HepG2 (cell line): ENCODE measurements around the gene NUP93. TPM values are rescaled to one million over a fixed set of nuclear protein-coding genes. Genes with fewer than 3 reads are reported as not detected.

Experiments
- ATAC-seq: fragments of 200-7000 bp; cut with Tn5 transposase; 3 replicates; pipeline ENCODE4 v1.9.1; 2020; ENCODE audit warnings: mild to moderate bottlenecking, moderate library complexity
- BruUV-seq: library from RNA; stranded (reverse); fragments of 400-500 nt; replicated peaks from 2 replicates; lab custom pipeline; 2021; lab: Mats Ljungman, UMichigan
- CTCF ChIA-PET: fragments of 300-600 bp; formaldehyde crosslinking; extraction: SDS; loops from one replicate; lab custom pipeline; 2021; ENCODE audit warnings: low total read pairs, inconsistent platforms, low intra/inter-chr PET ratio; lab: Yijun Ruan, JAX
- POLR2A ChIA-PET: fragments of 350-600 bp; sonication (Branson Sonifier 250); formaldehyde crosslinking; loops from one replicate; lab custom pipeline; 2020; ENCODE audit warnings: antibody characterized with exemption, inconsistent platforms; lab: Yijun Ruan, JAX
- DNase-seq: peaks from one replicate; pipeline ENCODE4 v3.0.0-alpha.2; 2015; ENCODE audit warnings: low spot score
- FAIRE-seq: peaks from 3 replicates; lab custom pipeline; 2011; peaks lifted over from hg19 to GRCh38; lab: Jason Lieb, UNC
- H2AFZ ChIP-seq: one replicate; pipeline ENCODE4 v1.6.1; 2011; ENCODE audit warnings: low read length, inconsistent platforms
- H3K27ac ChIP-seq: fragments of 300-600 bp; 3 replicates; pipeline ENCODE4 v1.8.0; 2011; ENCODE audit warnings: mixed run types, mild to moderate bottlenecking, mixed read lengths, low read length, inconsistent platforms; ENCODE audit not compliant: insufficient read depth; ENCODE audit errors: extremely low read length
- H3K27me3 ChIP-seq, 2 experiments: fragments of 200-600 bp in 1 of 2; 2 replicates in 1 of 2; 3 replicates in 1 of 2; pipeline versions ENCODE4 v1.6.0 to v1.8.0; 2011; ENCODE audit warnings: low read length in 2 of 2, mild to moderate bottlenecking in 2 of 2, moderate library complexity in 2 of 2, inconsistent platforms in 1 of 2; ENCODE audit not compliant: insufficient read depth in 2 of 2, control insufficient read depth in 1 of 2
- H3K36me3 ChIP-seq, 2 experiments: fragments of 200-600 bp in 1 of 2; replicated peaks in 1 of 2; 2 replicates in 1 of 2; 3 replicates in 1 of 2; pipeline versions ENCODE4 v1.5.1 to v1.8.0; 2011; ENCODE audit warnings: low read length in 2 of 2, inconsistent platforms in 1 of 2; ENCODE audit not compliant: insufficient read depth in 2 of 2, control insufficient read depth in 1 of 2
- H3K4me1 ChIP-seq: 2 replicates; pipeline ENCODE4 v1.5.1; 2012; ENCODE audit warnings: low read length, inconsistent platforms; ENCODE audit not compliant: insufficient read depth
- H3K4me2 ChIP-seq: 2 replicates; pipeline ENCODE4 v1.6.0; 2011; ENCODE audit warnings: low read depth, low read length, inconsistent platforms
- H3K4me3 ChIP-seq, 3 experiments: fragments of 200-600 bp in 1 of 3; sonication (generic), shearing (Covaris generic) in 1 of 3; replicated peaks in 1 of 3; 2 replicates each; pipeline ENCODE4 v1.5.1; 2011 to 2016; ENCODE audit warnings: low read length in 3 of 3, inconsistent platforms in 2 of 3, low read depth in 2 of 3, mild to moderate bottlenecking in 2 of 3, control low read depth in 1 of 3, mixed read lengths in 1 of 3; ENCODE audit not compliant: insufficient read depth in 1 of 3
- H3K79me2 ChIP-seq: one replicate; pipeline ENCODE4 v1.6.1; 2011; ENCODE audit warnings: low read length, inconsistent platforms; ENCODE audit not compliant: insufficient read depth
- H3K9ac ChIP-seq: 2 replicates; pipeline ENCODE4 v1.6.0; 2011; ENCODE audit warnings: mild to moderate bottlenecking, low read depth, low read length, inconsistent platforms; ENCODE audit not compliant: insufficient read depth
- H3K9me3 ChIP-seq: 2 replicates; pipeline ENCODE4 v1.5.1; 2012; ENCODE audit warnings: mild to moderate bottlenecking, low read length
- H4K20me1 ChIP-seq: 2 replicates; pipeline ENCODE4 v1.6.0; 2011; ENCODE audit warnings: inconsistent platforms, mild to moderate bottlenecking, low read length, moderate library complexity; ENCODE audit not compliant: insufficient read depth
- ELF3 ChIP-seq: IDR thresholded peaks from 2 replicates; pipeline ENCODE4 v1.6.1; 2016; ENCODE audit warnings: missing genetic modification reagents, missing compliant biosample characterization
- HDAC2 ChIP-seq: sonication (generic); formaldehyde crosslinking; IDR thresholded peaks from 2 replicates; pipeline ENCODE4 v1.4.0; 2020; ENCODE audit warnings: missing genetic modification reagents
- IRF1 ChIP-seq: sonication (generic); formaldehyde crosslinking; IDR thresholded peaks from 2 replicates; pipeline ENCODE4 v1.4.0; 2020; ENCODE audit warnings: low read depth, mild to moderate bottlenecking, missing genetic modification reagents
- KLF12 ChIP-seq: sonication (generic); formaldehyde crosslinking; IDR thresholded peaks from 2 replicates; pipeline ENCODE4 v1.4.0; 2020; ENCODE audit warnings: missing genetic modification reagents, borderline replicate concordance
- LBX2 ChIP-seq: sonication (generic); formaldehyde crosslinking; IDR thresholded peaks from 2 replicates; pipeline ENCODE4 v1.5.0; 2020; ENCODE audit warnings: missing genetic modification reagents, mild to moderate bottlenecking, borderline replicate concordance
- MIXL1 ChIP-seq: IDR thresholded peaks from 2 replicates; pipeline ENCODE4 v1.6.1; 2016
- MTF1 ChIP-seq: sonication (generic); formaldehyde crosslinking; IDR thresholded peaks from 2 replicates; pipeline ENCODE4 v1.5.0; 2020; ENCODE audit warnings: missing genetic modification reagents
- NFKB2 ChIP-seq: sonication (generic); formaldehyde crosslinking; IDR thresholded peaks from 2 replicates; pipeline ENCODE4 v1.4.0; 2020; ENCODE audit warnings: missing genetic modification reagents, borderline replicate concordance
- RXRB ChIP-seq: IDR thresholded peaks from 2 replicates; pipeline ENCODE4 v1.6.1; 2016; ENCODE audit warnings: borderline replicate concordance, missing genetic modification reagents, missing compliant biosample characterization
- ZBTB25 ChIP-seq: IDR thresholded peaks from 2 replicates; pipeline ENCODE4 v1.6.1; 2018; ENCODE audit warnings: missing genetic modification reagents
- ZBTB38 ChIP-seq: sonication (generic); formaldehyde crosslinking; IDR thresholded peaks from 2 replicates; pipeline ENCODE4 v1.5.1; 2020; ENCODE audit warnings: mild to moderate bottlenecking, missing genetic modification reagents
- ZNF12 ChIP-seq: sonication (generic); formaldehyde crosslinking; IDR thresholded peaks from 2 replicates; pipeline ENCODE4 v1.5.0; 2020; ENCODE audit warnings: missing genetic modification reagents
- ZNF468 ChIP-seq: sonication (generic); formaldehyde crosslinking; IDR thresholded peaks from 2 replicates; pipeline ENCODE4 v1.8.0; 2022; ENCODE audit warnings: mild to moderate bottlenecking, moderate library complexity, missing genetic modification reagents
- ZNF687 ChIP-seq: sonication (generic); formaldehyde crosslinking; IDR thresholded peaks from 2 replicates; pipeline ENCODE4 v1.5.1; 2020; ENCODE audit warnings: mild to moderate bottlenecking, missing genetic modification reagents, moderate library complexity
- ZNF709 ChIP-seq: sonication (generic); formaldehyde crosslinking; IDR thresholded peaks from 2 replicates; pipeline ENCODE4 v1.5.0; 2020; ENCODE audit warnings: mild to moderate bottlenecking, missing genetic modification reagents
- WGBS: methylation state at CpG from one replicate; pipeline ENCODE4 v1.1.6; 2017; ENCODE audit warnings: low lambda C conversion rate; 5-methylcytosine and 5-hydroxymethylcytosine counted together
- in situ Hi-C: cut with HindIII; loops from 2 replicates; pipeline ENCODE4 v1.10.0; 2017; ENCODE audit warnings: low pct_unique_long_range_greater_than_20kb; ENCODE audit not compliant: extremely low pct_ligation_motif_present
- intact Hi-C: fragments of 100-400 bp; cut with micrococcal nuclease; formaldehyde crosslinking; loops from one replicate; pipeline ENCODE4 v1.10.0; 2022; ENCODE audit not compliant: unreplicated experiment
- polyA plus RNA-seq, 8 experiments: library from polyadenylated mRNA; depleted of rRNA in 3 of 8; stranded (reverse) in 7 of 8; unstranded in 1 of 8; fragments of >200 nt; fragmentation: Illumina TruSeq in 4 of 8; extraction: Trizol in 4 of 8; gene quantifications; 2 replicates each; pipeline versions ENCODE4 v1.2.1 to v1.2.3, GENCODE V29; 2011 to 2016; ENCODE audit warnings: low read depth in 4 of 8, missing spikeins in 1 of 8, mixed read lengths in 1 of 8; ENCODE audit not compliant: insufficient read depth in 1 of 8
- total RNA-seq, 5 experiments: library from RNA; depleted of rRNA; stranded (reverse); fragments of >200 nt; fragmentation: Illumina TruSeq; extraction: Trizol; gene quantifications; 2 replicates each; pipeline ENCODE4 v1.2.3, GENCODE V29; 2016; ENCODE audit warnings: low read depth in 1 of 5

Gene NUP93
- total and polyA plus RNA-seq, 2 of the 13 experiments (the other 11 are each of a cell fraction or from before 2014, with no cell fraction given), result 58.5 to 140 TPM

GRCh38 chr16:56866955-56867830 is 137.3 kb downstream of the NUP93 start (continued):
- 0 out of 2 replicates have a peak, but pooled peaks have one; percentile 27 for TF ChIP-seq NFKB2
- TF ChIP-seq KLF12, result 0 out of 2 replicates have a peak, but pooled peaks have one; percentile 29
- TF ChIP-seq MIXL1, result peak; percentile 74
- TF ChIP-seq IRF1 (CRISPR knock-in tag), result no peak
- TF ChIP-seq ZNF12, result no peak
- peak; percentile 22; the same call in 1 of the 2 replicates for TF ChIP-seq RXRB (CRISPR knock-in tag)
- peak; percentile 36; the same call in 1 of the 2 replicates for TF ChIP-seq ELF3 (CRISPR knock-in tag)
- TF ChIP-seq ZBTB25 (CRISPR knock-in tag), result no peak
- TF ChIP-seq LBX2, result no peak

- Histone ChIP-seq H4K20me1 (no peaks in the 10 kb centered on the region), H3K4me2 (peak overlapping the region; percentile 64), H3K79me2 (no peaks in the 10 kb centered on the region), H3K27me3 (no peaks in the 10 kb centered on the region), H3K36me3 (no peaks in the 10 kb centered on the region), H3K4me3 (peak overlapping the region in 1 of 3 experiments; percentile 50; a peak in 1 of 6 replicates), H3K4me1 (peaks cover 46% of the 10 kb centered on the region), H2AFZ (peak overlapping the region; percentile 17), H3K27ac (no peak overlapping the region), H3K9me3 (no peaks in the 10 kb centered on the region), H3K9ac (no peak overlapping the region; the same call in 1 of the 2 replicates)
- WGBS, result 57% methylated on average over 7 of the region's 9 CpGs
- in situ Hi-C loops, result loop anchor here (5.0 kb wide), 2 partner anchors 76 to 84 kb away; no protein-coding TSS in a partner anchor
- no TSS peak for BruUV-seq
- DNase-seq (no peak), ATAC-seq (no peak; the same call in 2 of the 3 replicates), FAIRE-seq (no peak)
- ChIA-PET POLR2A (interaction anchor here (1.0 to 2.4 kb wide), 4 partner anchors 54 to 77 kb away, joined by 3 to 11 read pairs (median 5); partner anchors contain the start of gene HERPUD1), CTCF (interaction anchor here (2.0 to 2.4 kb wide), 3 partner anchors 11 to 83 kb away, joined by 6 to 27 read pairs (median 20); no protein-coding TSS in a partner anchor)
- intact Hi-C loops, result loop anchor here (10.0 kb wide), 1 partner anchor 263 kb away; the partner anchor contains the start of gene MT2A
- TF ChIP-seq ZBTB38 (CRISPR knock-in tag), result peak; percentile 52; the same call in 1 of the 2 replicates
- TF ChIP-seq HDAC2 (CRISPR knock-in tag), result 0 out of 2 replicates have a peak, but pooled peaks have one; percentile 22
- TF ChIP-seq ZNF709, result 0 out of 2 replicates have a peak, but pooled peaks have one; percentile 32
- peak; percentile 45 for TF ChIP-seq ZNF687 (CRISPR knock-in tag)
- 0 out of 2 replicates have a peak, but pooled peaks have one; percentile 35 for TF ChIP-seq ZNF468 (CRISPR knock-in tag)
- no peak for TF ChIP-seq MTF1
These were observed 138.2 kb downstream of the NUP93 start for GRCh38 chr16:56868175-56868574.
